GM19372 (cell line): ENCODE measurements around the gene CD300LG.
"Not testable (repeated sequence)": the region's sequence is repeated elsewhere in the genome, so short reads cannot be mapped to it uniquely, and the experiment has no call there.

Source experiments
- ATAC-seq: cut with Tn5 transposase; IDR thresholded peaks from one replicate; pipeline ENCODE4 v1.9.1; 2021; ENCODE audit warnings: mild to moderate bottlenecking, low read depth, moderate library complexity; ENCODE audit not compliant: unreplicated experiment

CD300LG gene

GRCh38 chr17:43846963-43847371, at the start of gene CD300LG:
CD300LG (plus strand) TSS chr17:43847176; CDS start chr17:43847217, 41 bp downstream.
- no peak for ATAC-seq

GRCh38 chr17:43798024-43798423, 49.0 kb upstream of the CD300LG start:
- not testable (repeated sequence) for ATAC-seq

- ATAC-seq: no peak
These were observed 47.9 kb upstream of the CD300LG start for GRCh38 chr17:43799047-43799446.

GRCh38 chr17:43800736-43801135, 46.2 kb upstream of the CD300LG start:
- no peak for ATAC-seq

GRCh38 chr17:43801844-43802243, 45.1 kb upstream of the CD300LG start:
- no peak for ATAC-seq

- ATAC-seq: no peak
These were observed 43.2 kb upstream of the CD300LG start for GRCh38 chr17:43803758-43804157.

GRCh38 chr17:43805117-43805516, 41.9 kb upstream of the CD300LG start:
- no peak for ATAC-seq

GRCh38 chr17:43808076-43808475, 38.9 kb upstream of the CD300LG start:
- no peak for ATAC-seq

- ATAC-seq: no peak
These were observed 37.9 kb upstream of the CD300LG start for GRCh38 chr17:43809121-43809520.

- no peak for ATAC-seq
These were observed 36.7 kb upstream of the CD300LG start for GRCh38 chr17:43810226-43810715.

GRCh38 chr17:43810823-43811222, 36.2 kb upstream of the CD300LG start:
- no peak for ATAC-seq

- no peak for ATAC-seq
These were observed 34.3 kb upstream of the CD300LG start for GRCh38 chr17:43812396-43813265.

- no peak for ATAC-seq
These were observed 33.6 kb upstream of the CD300LG start for GRCh38 chr17:43813386-43813785.

- no peak for ATAC-seq
These were observed 33.0 kb upstream of the CD300LG start for GRCh38 chr17:43814026-43814425.

GRCh38 chr17:43814714-43815113, 32.3 kb upstream of the CD300LG start:
- ATAC-seq: no peak

GRCh38 chr17:43816336-43817320, 30.3 kb upstream of the CD300LG start:
- ATAC-seq: no peak

- ATAC-seq: no peak
These were observed 29.1 kb upstream of the CD300LG start for GRCh38 chr17:43817826-43818225.

GRCh38 chr17:43818966-43819365, 28.0 kb upstream of the CD300LG start:
- no peak for ATAC-seq

- no peak for ATAC-seq
These were observed 26.2 kb upstream of the CD300LG start for GRCh38 chr17:43820759-43821158.

- no peak for ATAC-seq
These were observed 24.3 kb upstream of the CD300LG start for GRCh38 chr17:43822570-43823190.
